ENCODE results near the gene NSD2.
"Not testable (repeated sequence)": the region's sequence is repeated elsewhere in the genome, so short reads cannot be mapped to it uniquely, and the experiment has no call there.

NSD2 gene

DNA sequence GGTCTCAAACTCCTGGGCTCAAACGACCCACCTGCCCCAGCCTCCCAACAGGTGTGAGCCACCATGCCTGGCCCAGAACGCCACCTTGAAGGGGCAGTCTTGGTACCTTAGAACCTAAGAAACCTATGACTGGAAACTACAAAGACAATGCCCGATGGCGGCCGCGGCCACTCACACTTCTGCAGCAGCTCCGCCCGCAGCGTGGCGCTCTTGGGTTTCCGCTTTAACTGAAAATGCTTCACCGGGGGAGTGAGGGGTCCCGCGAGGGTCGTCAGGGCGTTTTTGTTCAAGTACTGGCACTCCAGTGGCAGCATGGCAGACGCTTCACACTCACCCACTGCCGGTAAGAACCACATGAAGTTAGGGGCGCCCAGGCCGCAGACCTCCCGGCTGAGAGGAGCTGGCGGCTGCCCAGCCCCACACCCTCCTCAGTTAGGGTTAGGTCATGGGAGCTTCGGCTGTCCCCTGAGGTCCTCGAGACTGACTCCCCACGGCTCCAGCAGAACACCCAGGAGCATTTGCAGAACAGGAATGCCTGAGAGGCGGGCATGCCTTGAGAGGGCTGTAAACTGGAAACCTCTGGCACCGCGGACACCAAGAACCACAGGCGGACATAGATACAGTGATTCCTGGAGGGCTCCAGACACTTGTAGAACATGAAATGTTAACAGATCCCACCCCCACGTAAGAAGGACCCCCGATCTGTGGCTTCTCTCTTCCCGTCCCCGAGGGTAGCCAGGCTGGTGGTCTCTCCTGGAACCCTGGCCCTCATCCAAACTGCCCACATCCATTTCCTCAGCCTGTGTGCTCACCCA lies 118.5 kb downstream of the NSD2 start:
- Histone ChIP-seq H3K4me1 (ENCODE audit: control insufficient read depth, insufficient read depth, low read length) (no peaks in the 10 kb centered on the region), H3K36me3 (ENCODE audit: control insufficient read depth, insufficient read depth, low read length) (peaks cover 25% of the 10 kb centered on the region), H3K9me3 (ENCODE audit: control insufficient read depth, low read length) (no peaks in the 10 kb centered on the region), H3K27me3 (ENCODE audit: control insufficient read depth, insufficient read depth, low read length, poor library complexity, severe bottlenecking) (no peaks in the 10 kb centered on the region), H3K27ac (ENCODE audit: insufficient read depth, low read depth, low read length, poor library complexity, severe bottlenecking) (no peak overlapping the region), H3K4me3 (ENCODE audit: insufficient read depth, low read depth, low read length) (no peak overlapping the region)
- WGBS, 2 experiments, result 95 to 96% methylated on average over 33 of the region's 33 CpGs

DNA sequence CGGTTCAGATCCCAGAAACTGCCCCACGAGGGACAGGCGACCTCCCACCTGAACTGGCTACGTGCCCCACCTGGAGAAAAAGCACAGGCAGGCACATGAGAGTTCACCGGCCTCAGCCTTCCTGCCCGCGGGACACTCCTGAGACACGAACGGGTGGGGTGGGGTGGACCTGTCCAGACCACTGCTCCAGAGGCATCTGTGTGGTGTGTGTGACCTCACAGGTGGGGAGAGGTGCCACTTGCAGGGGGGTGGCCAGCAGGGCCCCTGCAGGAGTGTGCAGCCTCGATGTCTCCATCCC lies 119.1 kb downstream of the NSD2 start:
- Histone ChIP-seq H3K4me1 (ENCODE audit: control insufficient read depth, insufficient read depth, low read length) (no peaks in the 10 kb centered on the region), H3K27me3 (ENCODE audit: control insufficient read depth, insufficient read depth, low read length, poor library complexity, severe bottlenecking) (no peaks in the 10 kb centered on the region), H3K27ac (ENCODE audit: insufficient read depth, low read depth, low read length, poor library complexity, severe bottlenecking) (no peak overlapping the region), H3K9me3 (ENCODE audit: control insufficient read depth, low read length) (no peaks in the 10 kb centered on the region), H3K4me3 (ENCODE audit: insufficient read depth, low read depth, low read length) (no peak overlapping the region), H3K36me3 (ENCODE audit: control insufficient read depth, insufficient read depth, low read length) (peaks cover 25% of the 10 kb centered on the region)
- WGBS, 2 experiments, result 95 to 97% methylated on average over 10 of the region's 10 CpGs

DNA sequence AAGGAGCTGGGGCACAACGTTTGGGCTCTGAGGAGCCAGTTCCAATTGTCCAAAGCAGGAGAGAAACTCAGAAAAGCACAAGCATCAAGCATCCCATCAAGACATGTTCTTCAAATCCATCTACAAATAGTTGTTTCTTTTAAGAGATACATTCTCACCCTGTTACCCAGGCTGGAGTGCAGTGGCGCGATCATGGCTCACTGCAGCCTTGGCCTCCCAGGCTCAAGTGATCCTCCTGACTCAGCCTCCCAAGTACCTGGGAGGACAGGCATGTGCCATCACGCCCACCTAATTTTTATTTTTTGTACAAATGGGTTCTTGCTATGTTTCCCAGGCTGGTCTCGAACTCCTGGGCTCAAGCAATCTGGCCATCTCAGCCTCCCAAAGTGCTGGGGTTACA lies 119.5 kb downstream of the NSD2 start:
- 95% methylated on average over 5 of the region's 5 CpGs for WGBS, 2 experiments
- H3K4me3 ChIP-seq (ENCODE audit: insufficient read depth, low read depth, low read length), result no peak overlapping the region
- no peak overlapping the region for H3K27ac ChIP-seq (ENCODE audit: insufficient read depth, low read depth, low read length, poor library complexity, severe bottlenecking)
- no peaks in the 10 kb centered on the region for H3K9me3 ChIP-seq (ENCODE audit: control insufficient read depth, low read length)
- H3K36me3 ChIP-seq (ENCODE audit: control insufficient read depth, insufficient read depth, low read length), result peaks cover 25% of the 10 kb centered on the region
- no peaks in the 10 kb centered on the region for H3K4me1 ChIP-seq (ENCODE audit: control insufficient read depth, insufficient read depth, low read length)
- H3K27me3 ChIP-seq (ENCODE audit: control insufficient read depth, insufficient read depth, low read length, poor library complexity, severe bottlenecking), result no peaks in the 10 kb centered on the region

DNA sequence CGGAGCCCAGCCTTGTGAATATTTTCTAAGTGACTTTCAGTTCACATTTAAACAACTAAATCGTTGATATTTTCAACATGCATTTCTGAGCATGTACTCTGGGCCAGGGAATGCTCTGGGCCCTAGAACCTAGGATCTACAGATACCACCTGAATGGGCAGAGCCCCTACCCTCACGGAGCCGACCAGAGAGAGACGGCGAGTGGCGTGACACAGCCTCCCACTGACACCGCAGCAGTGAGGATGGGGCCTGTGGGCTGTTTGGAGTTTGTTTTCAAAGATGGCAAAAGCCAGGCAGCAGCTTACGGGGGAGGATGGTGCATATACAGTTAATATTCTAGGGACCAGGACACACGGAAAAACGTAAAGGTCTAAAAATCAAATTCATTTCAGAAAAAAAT lies 119.9 kb downstream of the NSD2 start:
- Histone ChIP-seq H3K4me1 (ENCODE audit: control insufficient read depth, insufficient read depth, low read length) (no peaks in the 10 kb centered on the region), H3K36me3 (ENCODE audit: control insufficient read depth, insufficient read depth, low read length) (peaks cover 25% of the 10 kb centered on the region), H3K27me3 (ENCODE audit: control insufficient read depth, insufficient read depth, low read length, poor library complexity, severe bottlenecking) (no peaks in the 10 kb centered on the region), H3K27ac (ENCODE audit: insufficient read depth, low read depth, low read length, poor library complexity, severe bottlenecking) (no peak overlapping the region), H3K4me3 (ENCODE audit: insufficient read depth, low read depth, low read length) (no peak overlapping the region), H3K9me3 (ENCODE audit: control insufficient read depth, low read length) (no peaks in the 10 kb centered on the region)
- 97 to 99% methylated on average over 11 of the region's 11 CpGs for WGBS, 2 experiments

DNA sequence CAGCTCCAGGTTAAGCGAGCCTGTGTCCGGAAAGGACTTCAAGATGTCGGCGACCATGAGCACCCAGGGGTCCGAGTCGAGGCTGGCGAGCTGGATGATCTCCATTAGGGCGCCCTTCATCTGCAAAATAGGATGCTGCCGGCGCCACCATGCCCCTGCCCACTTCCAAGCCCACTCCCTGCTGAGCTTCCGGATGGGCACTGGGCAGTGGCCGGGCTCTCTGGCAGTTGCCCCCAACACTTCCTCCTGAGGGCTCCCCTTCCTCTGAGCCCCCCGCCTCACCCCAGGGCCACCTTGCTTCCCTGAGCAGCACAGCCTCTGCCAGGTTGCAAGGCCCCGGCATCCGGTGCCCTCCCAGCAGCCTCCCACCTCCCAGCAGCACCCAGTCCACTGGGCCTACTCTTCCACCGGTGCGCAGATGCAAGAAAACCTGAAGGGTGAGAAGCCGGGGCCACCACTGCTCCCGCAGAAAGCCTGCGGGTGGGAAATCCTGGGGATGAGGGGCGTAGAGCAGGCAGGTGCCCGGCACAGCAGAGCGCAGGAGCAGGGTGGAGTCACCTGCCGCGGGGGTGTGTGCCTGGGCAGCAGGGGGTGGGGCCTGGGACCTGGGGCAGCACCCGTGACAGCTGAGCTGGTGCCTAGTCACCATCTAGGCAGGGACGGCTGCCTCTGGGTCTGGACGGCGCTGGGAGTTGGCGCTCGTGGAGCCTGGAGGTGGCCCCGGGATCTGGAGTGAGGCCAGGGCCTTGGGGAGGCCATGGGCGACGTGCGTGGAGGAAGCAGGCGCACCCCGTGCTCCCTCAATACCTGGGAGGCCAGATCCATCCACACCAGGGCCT lies 120.6 kb downstream of the NSD2 start:
- H3K27me3 ChIP-seq (ENCODE audit: control insufficient read depth, insufficient read depth, low read length, poor library complexity, severe bottlenecking), result no peaks in the 10 kb centered on the region
- peaks cover 21% of the 10 kb centered on the region for H3K36me3 ChIP-seq (ENCODE audit: control insufficient read depth, insufficient read depth, low read length)
- no peak overlapping the region for H3K27ac ChIP-seq (ENCODE audit: insufficient read depth, low read depth, low read length, poor library complexity, severe bottlenecking)
- no peaks in the 10 kb centered on the region for H3K4me1 ChIP-seq (ENCODE audit: control insufficient read depth, insufficient read depth, low read length)
- H3K4me3 ChIP-seq (ENCODE audit: insufficient read depth, low read depth, low read length), result no peak overlapping the region
- 96% methylated on average over 37 of the region's 37 CpGs for WGBS, 2 experiments
- no peaks in the 10 kb centered on the region for H3K9me3 ChIP-seq (ENCODE audit: control insufficient read depth, low read length)

DNA sequence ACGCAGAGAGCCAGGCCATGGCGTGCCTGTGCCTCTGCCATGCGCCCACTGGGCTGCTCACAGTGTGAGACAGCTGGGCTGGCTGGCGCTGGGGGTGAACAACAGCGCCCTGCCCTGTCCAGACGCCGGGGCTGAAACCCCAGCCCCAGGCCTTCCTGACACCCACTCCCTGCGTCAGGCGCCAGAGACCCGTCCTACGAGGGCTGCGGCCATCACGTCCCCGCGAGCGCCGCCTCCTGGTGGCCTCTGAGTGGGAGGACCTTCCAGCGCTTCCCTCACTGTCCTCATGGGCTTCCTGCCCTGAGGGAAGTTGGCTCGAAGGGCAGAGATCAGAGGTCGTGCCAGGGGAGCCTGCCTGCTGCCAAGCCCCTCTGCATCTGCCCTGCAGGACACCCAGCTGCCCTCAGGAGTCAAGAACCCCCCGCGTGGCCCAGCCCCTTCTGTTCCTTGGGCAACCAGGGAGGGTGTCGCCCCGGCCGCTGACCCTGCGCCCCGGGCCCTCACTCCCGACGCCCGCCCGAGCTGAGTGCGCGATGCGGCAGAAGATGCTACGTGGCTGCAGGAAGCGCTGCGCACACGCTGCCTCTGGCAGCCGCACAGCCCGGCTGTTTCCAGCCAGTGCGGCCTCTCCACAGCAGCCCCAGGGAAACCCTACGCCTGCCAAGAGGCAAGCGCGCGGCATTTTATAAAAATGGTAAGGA lies 121.4 kb downstream of the NSD2 start:
- Histone ChIP-seq H3K4me1 (ENCODE audit: control insufficient read depth, insufficient read depth, low read length) (no peaks in the 10 kb centered on the region), H3K4me3 (ENCODE audit: insufficient read depth, low read depth, low read length) (no peak overlapping the region), H3K27me3 (ENCODE audit: control insufficient read depth, insufficient read depth, low read length, poor library complexity, severe bottlenecking) (no peaks in the 10 kb centered on the region), H3K36me3 (ENCODE audit: control insufficient read depth, insufficient read depth, low read length) (peaks cover 13% of the 10 kb centered on the region), H3K9me3 (ENCODE audit: control insufficient read depth, low read length) (no peaks in the 10 kb centered on the region), H3K27ac (ENCODE audit: insufficient read depth, low read depth, low read length, poor library complexity, severe bottlenecking) (no peak overlapping the region)
- WGBS, 2 experiments, result 87 to 89% methylated on average over 45 of the region's 45 CpGs

DNA sequence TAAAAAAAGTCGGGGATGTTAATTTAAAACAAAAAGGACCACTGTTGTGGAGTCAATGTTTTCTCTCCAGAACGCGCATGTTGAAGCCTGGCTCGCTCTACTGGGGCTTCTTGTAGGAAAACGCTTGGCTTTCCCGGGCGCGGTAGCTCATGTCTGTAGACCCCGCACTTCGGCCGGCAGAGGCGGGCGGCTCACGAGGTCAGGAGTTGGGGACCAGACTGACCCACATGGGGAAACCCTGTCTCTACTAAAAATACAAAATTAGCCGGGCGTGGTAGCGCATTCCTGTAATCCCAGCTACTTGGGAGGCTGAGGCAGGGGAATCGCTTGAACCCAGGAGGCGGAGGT lies 122.0 kb downstream of the NSD2 start:
- H3K27me3 ChIP-seq (ENCODE audit: control insufficient read depth, insufficient read depth, low read length, poor library complexity, severe bottlenecking), result no peaks in the 10 kb centered on the region
- H3K4me3 ChIP-seq (ENCODE audit: insufficient read depth, low read depth, low read length), result no peak overlapping the region
- no peaks in the 10 kb centered on the region for H3K9me3 ChIP-seq (ENCODE audit: control insufficient read depth, low read length)
- WGBS, 2 experiments, result 91 to 93% methylated on average over 19 of the region's 19 CpGs
- no peaks in the 10 kb centered on the region for H3K4me1 ChIP-seq (ENCODE audit: control insufficient read depth, insufficient read depth, low read length)
- H3K36me3 ChIP-seq (ENCODE audit: control insufficient read depth, insufficient read depth, low read length), result peaks cover 11% of the 10 kb centered on the region
- H3K27ac ChIP-seq (ENCODE audit: insufficient read depth, low read depth, low read length, poor library complexity, severe bottlenecking), result no peak overlapping the region

DNA sequence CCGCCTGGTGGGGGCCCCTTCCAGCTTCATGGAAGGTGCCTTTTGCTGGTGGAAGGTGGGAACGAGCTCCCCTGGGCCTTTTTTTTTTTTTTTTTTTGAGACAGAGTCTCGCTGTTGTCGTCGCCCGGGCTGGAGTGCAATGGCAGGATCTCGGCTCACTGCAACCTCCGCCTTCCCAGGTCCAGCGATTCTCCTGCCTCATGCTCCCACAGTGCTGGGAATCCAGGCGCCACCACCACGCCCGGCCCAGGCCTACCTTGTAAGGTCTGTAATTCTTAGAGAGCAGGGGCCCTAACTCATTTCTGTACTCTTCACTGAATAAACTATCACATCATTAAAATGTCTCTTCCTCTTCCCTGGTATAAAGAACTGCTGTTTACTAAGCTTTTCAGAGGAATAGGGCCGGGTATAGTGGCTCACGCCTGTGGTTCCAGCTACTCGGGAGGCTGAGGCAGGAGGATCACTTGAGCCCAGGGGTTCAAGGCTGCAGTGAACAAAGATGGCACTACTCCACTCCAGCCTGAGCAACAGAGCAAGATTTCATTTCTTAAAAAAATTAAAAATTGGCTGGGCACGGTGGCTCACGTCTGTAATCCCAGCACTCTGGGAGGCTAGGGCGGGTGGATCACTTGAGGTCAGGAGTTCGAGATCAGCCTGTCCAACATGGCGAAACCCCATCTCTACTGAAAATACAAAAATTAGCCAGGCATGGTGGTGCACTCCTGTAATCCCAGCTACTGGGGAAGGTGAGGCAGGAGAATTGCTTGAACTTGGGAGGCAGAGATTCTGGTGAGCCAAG lies 122.7 kb downstream of the NSD2 start:
- H3K9me3 ChIP-seq (ENCODE audit: control insufficient read depth, low read length); H3K27ac ChIP-seq (ENCODE audit: insufficient read depth, low read depth, low read length, poor library complexity, severe bottlenecking); H3K4me3 ChIP-seq (ENCODE audit: insufficient read depth, low read depth, low read length); H3K36me3 ChIP-seq (ENCODE audit: control insufficient read depth, insufficient read depth, low read length); H3K27me3 ChIP-seq (ENCODE audit: control insufficient read depth, insufficient read depth, low read length, poor library complexity, severe bottlenecking); H3K4me1 ChIP-seq (ENCODE audit: control insufficient read depth, insufficient read depth, low read length): not testable (repeated sequence)
- 93 to 96% methylated on average over 20 of the region's 20 CpGs for WGBS, 2 experiments

DNA sequence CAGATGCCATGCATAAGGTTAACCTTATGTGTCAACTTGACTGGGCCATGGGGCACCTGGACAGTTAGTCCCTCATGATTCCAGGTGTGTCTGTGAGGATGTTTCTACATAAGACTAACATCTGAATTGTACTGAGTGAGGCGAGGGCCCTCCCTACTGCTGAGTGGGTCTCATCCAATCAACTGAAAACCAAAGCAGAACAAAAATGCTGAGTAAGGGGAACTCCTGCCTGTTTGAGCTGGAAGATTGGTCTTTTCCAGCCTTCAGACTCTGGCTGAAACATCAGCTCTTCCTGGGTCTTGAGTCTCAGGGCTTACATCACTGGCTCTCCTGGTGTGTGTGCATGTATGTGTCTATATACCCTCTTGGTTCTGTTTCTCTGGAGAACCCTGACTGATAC lies 123.7 kb downstream of the NSD2 start:
- 93 to 100% methylated on average over 1 of the region's 1 CpG for WGBS, 2 experiments
- no peak overlapping the region for H3K27ac ChIP-seq (ENCODE audit: insufficient read depth, low read depth, low read length, poor library complexity, severe bottlenecking)
- H3K4me1 ChIP-seq (ENCODE audit: control insufficient read depth, insufficient read depth, low read length), result no peaks in the 10 kb centered on the region
- H3K4me3 ChIP-seq (ENCODE audit: insufficient read depth, low read depth, low read length), result no peak overlapping the region
- no peaks in the 10 kb centered on the region for H3K27me3 ChIP-seq (ENCODE audit: control insufficient read depth, insufficient read depth, low read length, poor library complexity, severe bottlenecking)
- H3K9me3 ChIP-seq (ENCODE audit: control insufficient read depth, low read length), result no peaks in the 10 kb centered on the region
- peaks cover 3% of the 10 kb centered on the region for H3K36me3 ChIP-seq (ENCODE audit: control insufficient read depth, insufficient read depth, low read length)
